Neuronal stem cell (in vitro differentiated cells): Measurements from ENCODE around the gene CARD11.

ENCODE experiments used
- DNase-seq: peaks from one replicate; pipeline ENCODE4 v3.0.0-alpha.2; 2013; ENCODE audit warnings: low spot score
- H2AFZ ChIP-seq: one replicate; pipeline ENCODE4 v1.6.1; 2013; ENCODE audit warnings: mild to moderate bottlenecking, low read length, inconsistent platforms
- H2AK5ac ChIP-seq: 2 replicates; pipeline ENCODE4 v1.6.1; 2013; ENCODE audit warnings: low read depth, mild to moderate bottlenecking, inconsistent platforms, low read length, moderate library complexity, mixed read lengths
- H2BK120ac ChIP-seq: 2 replicates; pipeline ENCODE4 v1.6.1; 2013; ENCODE audit warnings: low read depth, mild to moderate bottlenecking, inconsistent platforms, low read length, moderate library complexity, mixed read lengths
- H2BK12ac ChIP-seq: one replicate; pipeline ENCODE4 v1.6.1; 2013; ENCODE audit warnings: low read length, inconsistent platforms
- H2BK15ac ChIP-seq: 2 replicates; pipeline ENCODE4 v1.6.1; 2013; ENCODE audit warnings: mild to moderate bottlenecking, low read length, inconsistent platforms, mixed read lengths
- H2BK5ac ChIP-seq: one replicate; pipeline ENCODE4 v1.6.1; 2013; ENCODE audit warnings: inconsistent platforms, mild to moderate bottlenecking, low read length, moderate library complexity
- H3K14ac ChIP-seq: one replicate; pipeline ENCODE4 v1.6.1; 2013; ENCODE audit warnings: low read length, inconsistent platforms
- H3K18ac ChIP-seq: 2 replicates; pipeline ENCODE4 v1.6.1; 2013; ENCODE audit warnings: low read length, inconsistent platforms
- H3K23ac ChIP-seq: 2 replicates; pipeline ENCODE4 v1.6.1; 2013; ENCODE audit warnings: low read depth, mild to moderate bottlenecking, mixed read lengths, low read length, inconsistent platforms; ENCODE audit not compliant: poor library complexity
- H3K27ac ChIP-seq: replicated peaks from 3 replicates; pipeline ENCODE4 v1.5.1; 2013; ENCODE audit warnings: low read length, inconsistent platforms
- H3K27me3 ChIP-seq, 3 experiments: 2 replicates each; pipeline ENCODE4 v1.6.1; 2013; ENCODE audit warnings: low read length in 3 of 3, mild to moderate bottlenecking in 2 of 3, inconsistent platforms in 1 of 3, low read depth in 1 of 3, mixed read lengths in 1 of 3, moderate library complexity in 1 of 3; ENCODE audit not compliant: control insufficient read depth in 3 of 3, insufficient read depth in 3 of 3
- H3K36me3 ChIP-seq, 2 donors: replicated peaks in 1 of 2; 2 replicates each; pipeline ENCODE4 v1.6.1; 2013; ENCODE audit warnings: low read length in 2 of 2; ENCODE audit not compliant: control insufficient read depth in 2 of 2, insufficient read depth in 2 of 2
- H3K4ac ChIP-seq: 2 replicates; pipeline ENCODE4 v1.6.1; 2013; ENCODE audit warnings: inconsistent platforms, mild to moderate bottlenecking, low read length, moderate library complexity
- H3K4me1 ChIP-seq, 2 donors: 1 replicate in 1 of 2; 2 replicates in 1 of 2; pipeline ENCODE4 v1.6.1; 2013; ENCODE audit warnings: low read length in 2 of 2, low read depth in 1 of 2; ENCODE audit not compliant: control insufficient read depth in 2 of 2, insufficient read depth in 1 of 2
- H3K4me2 ChIP-seq: one replicate; pipeline ENCODE4 v1.6.1; 2013; ENCODE audit warnings: mild to moderate bottlenecking, low read length, inconsistent platforms; ENCODE audit not compliant: insufficient read depth, poor library complexity, severe bottlenecking
- H3K4me3 ChIP-seq, 2 donors: 2 replicates each; pipeline ENCODE4 v1.5.1; 2013; ENCODE audit warnings: low read length in 2 of 2, mild to moderate bottlenecking in 2 of 2, inconsistent platforms in 1 of 2, moderate library complexity in 1 of 2
- H3K79me1 ChIP-seq: one replicate; pipeline ENCODE4 v1.6.1; 2013; ENCODE audit warnings: low read depth, mild to moderate bottlenecking, inconsistent platforms, low read length, moderate library complexity
- H3K9ac ChIP-seq: one replicate; pipeline ENCODE4 v1.6.1; 2013; ENCODE audit warnings: mild to moderate bottlenecking, low read depth, low read length, inconsistent platforms; ENCODE audit not compliant: poor library complexity
- H3K9me3 ChIP-seq, 2 donors: replicated peaks in 1 of 2; 2 replicates each; pipeline versions ENCODE3 to v1.6.1; 2013; ENCODE audit warnings: low read length in 2 of 2, mild to moderate bottlenecking in 2 of 2, inconsistent platforms in 1 of 2, low read depth in 1 of 2, mixed read lengths in 1 of 2, moderate library complexity in 1 of 2; ENCODE audit not compliant: control insufficient read depth in 2 of 2, insufficient read depth in 1 of 2
- H4K8ac ChIP-seq: one replicate; pipeline ENCODE4 v1.6.1; 2013; ENCODE audit warnings: low read depth, mild to moderate bottlenecking, inconsistent platforms, low read length, moderate library complexity
- H4K91ac ChIP-seq: one replicate; pipeline ENCODE4 v1.6.1; 2013; ENCODE audit warnings: low read length, low read depth, mild to moderate bottlenecking, inconsistent platforms; ENCODE audit not compliant: poor library complexity
- WGBS, 2 donors: extraction: QIAGEN DNeasy Blood & Tissue Kit; methylation state at CpG; one replicate each; pipeline ENCODE4 v1.1.7; 2013; ENCODE audit warnings: missing lambda C conversion rate in 2 of 2, mixed read lengths in 1 of 2; ENCODE audit not compliant: insufficient read length in 2 of 2, insufficient replicate concordance in 1 of 2; ENCODE audit errors: extremely low coverage in 2 of 2; 5-methylcytosine and 5-hydroxymethylcytosine counted together

CARD11 gene

DNA sequence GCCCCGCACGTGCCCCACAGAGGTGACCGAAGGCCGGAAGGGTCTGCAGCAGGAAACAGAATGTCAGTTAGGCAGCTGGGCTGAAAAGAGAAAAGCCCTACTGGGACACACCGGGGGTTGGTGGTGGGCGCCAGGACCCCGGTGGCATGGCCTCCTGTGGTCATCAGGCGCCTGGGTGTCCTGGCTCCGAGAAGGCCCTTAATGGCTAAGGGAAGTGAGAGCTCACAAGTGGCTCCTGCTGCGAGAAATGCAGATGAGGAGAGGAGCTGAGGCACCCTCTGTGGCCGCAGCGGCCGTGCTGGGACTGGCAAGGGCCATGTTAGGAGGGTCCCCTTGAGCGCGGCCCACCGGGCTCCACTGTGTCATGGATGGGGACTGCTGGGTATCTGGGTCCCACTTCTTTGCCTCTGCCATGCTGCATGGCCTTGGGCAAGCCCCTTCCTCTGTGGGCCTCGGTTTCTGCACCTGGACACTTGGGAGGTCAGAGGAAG, 120.3 kb downstream of the CARD11 start:
- Histone ChIP-seq H3K23ac (peak overlapping the region; percentile 17), H3K36me3 (no peaks in the 10 kb centered on the region), H3K79me1 (no peaks in the 10 kb centered on the region), H4K91ac (no peak overlapping the region), H4K8ac (no peak overlapping the region), H2BK120ac (peak overlapping the region; percentile 76), H3K9ac (peak overlapping the region; percentile 24), H2BK5ac (peak overlapping the region; percentile 2), H2AK5ac (peak overlapping the region; percentile 2), H3K27ac (no peak overlapping the region), H2BK12ac (peak overlapping the region; percentile 26), H3K14ac (no peak overlapping the region), H3K4me1 (peaks cover 9 to 14% of the 10 kb centered on the region in 2 donors), H3K4ac (no peak overlapping the region), H3K27me3 (peaks cover 0 to 22% (median 0%) of the 10 kb centered on the region in 3 experiments), H3K4me2 (no peak overlapping the region), H3K4me3 (no peak overlapping the region), H2BK15ac (peak overlapping the region; percentile 45), H2AFZ (no peak overlapping the region), H3K9me3 (no peaks in the 10 kb centered on the region), H3K18ac (peak overlapping the region; percentile 85)
- DNase-seq, result no peak
- no CpG with 5 or more reads among the region's 17 CpGs for WGBS, 2 donors

DNA sequence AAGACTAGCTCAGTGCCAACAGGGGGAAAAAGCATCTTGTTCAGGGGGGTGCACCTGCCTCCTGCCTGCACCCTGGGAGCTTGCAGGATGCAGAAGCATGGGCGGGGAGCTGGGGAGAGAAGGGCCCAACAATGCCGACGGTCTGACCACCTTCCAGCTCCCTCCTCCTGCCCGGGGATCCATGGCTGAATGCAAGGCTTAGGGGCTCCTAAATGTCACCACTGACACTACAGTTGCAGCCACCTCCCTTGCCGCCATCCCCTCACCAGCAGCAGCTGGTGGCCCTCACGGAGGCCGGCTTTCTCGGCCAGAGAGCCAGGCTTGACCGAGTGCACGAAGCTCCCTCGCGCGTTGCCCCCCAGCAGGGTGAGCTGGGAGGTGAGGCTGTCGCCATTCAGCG, 120.8 kb downstream of the CARD11 start:
- Histone ChIP-seq H3K79me1 (no peaks in the 10 kb centered on the region), H3K23ac (no peak overlapping the region), H3K4me3 (no peak overlapping the region), H4K91ac (no peak overlapping the region), H3K9me3 (no peaks in the 10 kb centered on the region), H2AK5ac (peak overlapping the region; percentile 82), H3K4me2 (no peak overlapping the region), H3K14ac (peak overlapping the region; percentile 31), H2BK12ac (peak overlapping the region; percentile 26), H2BK15ac (peak overlapping the region; percentile 45), H3K4ac (no peak overlapping the region), H3K4me1 (peaks cover 9 to 14% of the 10 kb centered on the region in 2 donors), H2BK120ac (peak overlapping the region; percentile 76), H3K18ac (peak overlapping the region; percentile 85), H3K9ac (peak overlapping the region; percentile 78), H3K27me3 (peaks cover 0 to 21% (median 0%) of the 10 kb centered on the region in 3 experiments), H3K36me3 (no peaks in the 10 kb centered on the region), H3K27ac (no peak overlapping the region), H4K8ac (no peak overlapping the region), H2BK5ac (peak overlapping the region; percentile 39), H2AFZ (peak overlapping the region; percentile 91)
- WGBS, 2 donors, result no CpG with 5 or more reads among the region's 15 CpGs
- DNase-seq, result no peak

DNA sequence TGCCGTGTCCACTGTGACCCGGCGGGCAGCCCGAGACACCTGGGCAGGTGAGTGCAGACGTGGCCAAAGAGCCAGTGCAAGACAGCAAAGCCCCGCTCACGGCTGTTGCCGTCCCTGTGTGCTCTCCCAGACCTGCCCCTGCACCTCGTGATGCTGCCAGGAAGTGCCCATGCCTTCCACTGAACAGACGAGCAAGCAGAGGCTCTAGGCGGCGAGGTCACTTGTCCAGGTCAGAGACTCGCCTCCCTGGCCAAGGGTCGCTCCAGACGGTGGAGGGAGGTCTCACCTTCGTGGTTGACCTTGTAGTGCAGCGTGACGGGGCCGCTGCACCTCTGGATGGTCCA, 121.3 kb downstream of the CARD11 start:
- Histone ChIP-seq H2BK15ac (peak overlapping the region; percentile 62), H2AFZ (peak overlapping the region; percentile 91), H2BK5ac (peak overlapping the region; percentile 39), H3K4ac (no peak overlapping the region), H3K14ac (peak overlapping the region; percentile 31), H3K27ac (no peak overlapping the region), H3K4me2 (no peak overlapping the region), H3K4me3 (no peak overlapping the region), H2BK120ac (peak overlapping the region; percentile 16), H4K91ac (no peak overlapping the region), H3K18ac (peak overlapping the region; percentile 85), H3K79me1 (no peaks in the 10 kb centered on the region), H3K9me3 (no peaks in the 10 kb centered on the region), H2AK5ac (peak overlapping the region; percentile 82), H2BK12ac (peak overlapping the region; percentile 99), H3K9ac (peak overlapping the region; percentile 78), H3K27me3 (peaks cover 0 to 21% (median 0%) of the 10 kb centered on the region in 3 experiments), H3K23ac (peak overlapping the region; percentile 16), H4K8ac (peak overlapping the region; percentile 52), H3K36me3 (no peaks in the 10 kb centered on the region), H3K4me1 (peaks cover 9 to 14% of the 10 kb centered on the region in 2 donors)
- no CpG with 5 or more reads among the region's 19 CpGs for WGBS, 2 donors
- no peak for DNase-seq

DNA sequence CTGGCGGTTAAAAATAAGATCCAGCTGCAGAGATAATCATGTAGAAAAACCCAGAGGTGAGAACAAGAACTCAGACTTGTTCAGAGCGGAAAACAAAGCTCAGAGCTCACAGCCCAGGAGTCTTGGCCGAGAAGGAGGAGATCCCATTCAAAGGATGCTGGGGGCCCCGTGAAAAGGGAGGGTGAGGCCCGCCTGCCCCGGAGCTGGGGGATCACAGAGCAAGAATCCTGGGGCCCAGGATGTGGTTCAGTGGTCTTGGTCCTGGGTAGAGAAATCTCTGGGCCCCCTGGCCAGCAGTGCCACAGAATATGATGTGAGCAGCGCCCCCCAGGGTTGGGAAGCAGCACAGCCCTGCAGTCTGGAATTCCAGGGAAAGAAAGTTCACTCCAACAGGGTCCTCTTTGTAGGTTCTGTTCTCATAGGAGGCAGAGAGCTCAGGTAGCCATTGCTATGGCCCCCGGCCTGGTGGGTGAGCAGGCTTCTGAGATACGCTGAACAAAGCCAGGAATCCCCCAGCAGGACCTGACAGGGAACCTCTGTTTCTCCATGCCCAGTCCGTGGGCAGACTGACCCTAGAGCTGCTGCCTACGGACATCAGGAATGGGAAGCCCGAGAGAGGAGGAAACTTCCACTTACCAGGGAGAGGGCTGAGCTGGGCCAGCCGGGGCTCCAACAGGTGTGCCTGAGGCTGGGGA, 121.9 kb downstream of the CARD11 start:
- Histone ChIP-seq H3K36me3 (no peaks in the 10 kb centered on the region), H3K4me2 (no peak overlapping the region), H2AFZ (peak overlapping the region; percentile 91), H2AK5ac (peak overlapping the region; percentile 82), H3K4me3 (no peak overlapping the region), H3K18ac (peak overlapping the region; percentile 85), H3K23ac (no peak overlapping the region), H4K91ac (no peak overlapping the region), H3K27me3 (peaks cover 0 to 22% (median 0%) of the 10 kb centered on the region in 3 experiments), H3K9ac (no peak overlapping the region), H2BK15ac (peak overlapping the region; percentile 62), H2BK120ac (peak overlapping the region; percentile 16), H3K4ac (no peak overlapping the region), H4K8ac (no peak overlapping the region), H2BK5ac (peak overlapping the region; percentile 39), H3K14ac (no peak overlapping the region), H3K9me3 (no peaks in the 10 kb centered on the region), H3K27ac (peak overlapping the region; percentile 45), H3K4me1 (peaks cover 9 to 14% of the 10 kb centered on the region in 2 donors), H3K79me1 (no peaks in the 10 kb centered on the region), H2BK12ac (peak overlapping the region; percentile 69)
- DNase-seq, result peak; percentile 27
- WGBS, 2 donors, result no CpG with 5 or more reads among the region's 13 CpGs
